PC-3 (cell line): ENCODE results near the gene TNPO3.

Source experiments
- EZH2 ChIP-seq: fragments of 300-600 bp; sonication (generic); IDR thresholded peaks from one replicate; pipeline ENCODE4 v1.6.1; 2017; ENCODE audit warnings: antibody characterized with exemption, mild to moderate bottlenecking, low read length; ENCODE audit not compliant: unreplicated experiment
- EZH2phosphoT487 ChIP-seq: fragments of 300-600 bp; sonication (generic); IDR thresholded peaks from 2 replicates; pipeline ENCODE4 v1.6.1; 2018; ENCODE audit warnings: mild to moderate bottlenecking, antibody characterized with exemption, low read length, borderline replicate concordance
- TF ChIP-seq, protein P1 (sequence below): fragments of 300-600 bp; sonication (generic); conservative IDR thresholded peaks from 2 replicates; pipeline ENCODE4 v1.5.1; 2017; ENCODE audit warnings: antibody characterized with exemption, low read depth, mild to moderate bottlenecking, low read length

DNA sequence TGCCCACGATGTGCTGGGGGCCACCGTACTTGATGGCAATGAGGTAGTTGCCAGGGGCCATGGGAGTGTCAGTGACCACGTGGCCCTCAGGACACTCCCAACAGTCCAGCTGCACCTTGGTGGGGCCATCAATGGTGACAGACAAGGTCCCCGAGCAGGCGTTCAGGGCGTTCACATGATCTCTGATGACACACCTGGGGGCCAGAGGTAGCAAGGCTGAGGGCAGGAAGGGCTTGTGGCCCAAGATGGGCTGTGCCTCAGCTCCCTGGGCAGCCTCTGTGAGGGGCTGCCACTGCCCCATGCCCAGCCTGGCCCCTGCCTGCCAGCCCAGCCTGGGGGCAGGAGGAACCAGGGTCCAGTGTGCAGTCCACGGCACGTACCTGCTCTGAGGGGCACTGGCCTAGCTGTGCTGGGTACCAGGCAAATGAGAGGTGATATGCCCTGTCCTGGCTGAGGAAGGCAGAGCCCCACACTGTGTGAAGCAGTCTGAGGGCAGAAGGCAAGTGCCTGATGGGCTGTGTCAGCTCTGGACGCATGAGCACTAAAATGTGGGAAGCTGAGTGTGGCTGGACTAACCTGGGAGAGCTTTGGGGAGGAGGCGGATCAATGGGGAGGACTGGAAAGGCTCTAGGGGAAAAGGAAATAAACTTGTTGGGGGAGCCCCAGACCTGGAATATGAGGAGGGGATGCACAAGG, 140.9 kb downstream of the TNPO3 start:
- TF ChIP-seq, protein P1, sequence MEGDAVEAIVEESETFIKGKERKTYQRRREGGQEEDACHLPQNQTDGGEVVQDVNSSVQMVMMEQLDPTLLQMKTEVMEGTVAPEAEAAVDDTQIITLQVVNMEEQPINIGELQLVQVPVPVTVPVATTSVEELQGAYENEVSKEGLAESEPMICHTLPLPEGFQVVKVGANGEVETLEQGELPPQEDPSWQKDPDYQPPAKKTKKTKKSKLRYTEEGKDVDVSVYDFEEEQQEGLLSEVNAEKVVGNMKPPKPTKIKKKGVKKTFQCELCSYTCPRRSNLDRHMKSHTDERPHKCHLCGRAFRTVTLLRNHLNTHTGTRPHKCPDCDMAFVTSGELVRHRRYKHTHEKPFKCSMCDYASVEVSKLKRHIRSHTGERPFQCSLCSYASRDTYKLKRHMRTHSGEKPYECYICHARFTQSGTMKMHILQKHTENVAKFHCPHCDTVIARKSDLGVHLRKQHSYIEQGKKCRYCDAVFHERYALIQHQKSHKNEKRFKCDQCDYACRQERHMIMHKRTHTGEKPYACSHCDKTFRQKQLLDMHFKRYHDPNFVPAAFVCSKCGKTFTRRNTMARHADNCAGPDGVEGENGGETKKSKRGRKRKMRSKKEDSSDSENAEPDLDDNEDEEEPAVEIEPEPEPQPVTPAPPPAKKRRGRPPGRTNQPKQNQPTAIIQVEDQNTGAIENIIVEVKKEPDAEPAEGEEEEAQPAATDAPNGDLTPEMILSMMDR = no peak
- no peak for TF ChIP-seq EZH2phosphoT487
- no peak for TF ChIP-seq EZH2
